NK-92 treated with Interleukin-12 subunit alpha and Interleukin-12 subunit beta, amount 100 ng/mL, for 24 hours (cell line): Measurements from ENCODE around the gene CASP2.

ENCODE experiments used
- DNase-seq: peaks from one replicate; lab custom pipeline; 2025; lab: John Stamatoyannopoulos, UW

Gene CASP2

DNA sequence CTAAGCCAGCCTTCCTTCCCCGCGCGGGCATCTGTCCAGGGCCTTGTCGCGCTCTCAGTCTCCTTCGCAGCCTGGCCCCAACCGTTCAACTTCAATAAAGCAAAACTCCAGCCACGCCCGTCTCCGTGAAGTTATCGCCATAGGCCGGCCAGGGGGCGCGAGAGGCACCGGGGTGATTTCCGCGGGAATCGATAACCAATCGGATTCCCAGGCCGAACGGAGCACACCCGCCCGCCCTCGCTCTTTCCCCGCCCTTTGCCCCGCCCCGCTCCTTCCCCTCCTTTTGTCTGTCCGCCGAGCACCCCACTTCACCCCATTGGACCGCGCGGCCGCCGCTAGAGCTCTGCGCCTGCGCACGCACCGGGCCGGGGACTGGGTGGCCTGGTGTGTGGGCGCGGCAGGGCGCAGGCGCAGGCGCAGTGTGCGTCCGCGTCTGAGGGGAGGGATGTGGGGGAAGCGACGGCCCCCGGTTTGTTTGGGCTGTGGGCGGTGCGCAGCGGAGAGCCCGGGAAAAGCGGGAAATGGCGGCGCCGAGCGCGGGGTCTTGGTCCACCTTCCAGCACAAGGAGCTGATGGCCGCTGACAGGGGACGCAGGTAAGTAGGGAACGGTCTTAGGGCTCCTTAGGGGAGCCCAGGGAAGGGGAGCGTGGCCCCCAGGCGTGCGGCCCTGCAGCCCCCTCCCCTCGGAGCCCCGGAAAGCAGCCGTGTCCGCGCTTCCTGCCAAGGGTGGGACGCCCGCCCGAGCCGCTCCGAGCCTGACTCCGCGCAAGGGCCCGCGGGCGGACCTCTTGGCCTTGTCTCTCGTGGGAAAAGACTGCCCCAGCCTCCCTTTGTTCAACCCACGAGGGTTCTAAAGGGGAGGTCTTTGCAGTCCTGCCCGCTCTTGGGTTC is at the start of gene CASP2:
TSS of gene CASP2 (plus strand) at position 417 of the 892 bp plus-strand sequence. CDS start at position 522, 105 bp downstream.
- DNase-seq: peak; percentile 96

GRCh38 chr7:143239813-143240212 is 48.3 kb upstream of the CASP2 start:
- DNase-seq: no peak

DNA sequence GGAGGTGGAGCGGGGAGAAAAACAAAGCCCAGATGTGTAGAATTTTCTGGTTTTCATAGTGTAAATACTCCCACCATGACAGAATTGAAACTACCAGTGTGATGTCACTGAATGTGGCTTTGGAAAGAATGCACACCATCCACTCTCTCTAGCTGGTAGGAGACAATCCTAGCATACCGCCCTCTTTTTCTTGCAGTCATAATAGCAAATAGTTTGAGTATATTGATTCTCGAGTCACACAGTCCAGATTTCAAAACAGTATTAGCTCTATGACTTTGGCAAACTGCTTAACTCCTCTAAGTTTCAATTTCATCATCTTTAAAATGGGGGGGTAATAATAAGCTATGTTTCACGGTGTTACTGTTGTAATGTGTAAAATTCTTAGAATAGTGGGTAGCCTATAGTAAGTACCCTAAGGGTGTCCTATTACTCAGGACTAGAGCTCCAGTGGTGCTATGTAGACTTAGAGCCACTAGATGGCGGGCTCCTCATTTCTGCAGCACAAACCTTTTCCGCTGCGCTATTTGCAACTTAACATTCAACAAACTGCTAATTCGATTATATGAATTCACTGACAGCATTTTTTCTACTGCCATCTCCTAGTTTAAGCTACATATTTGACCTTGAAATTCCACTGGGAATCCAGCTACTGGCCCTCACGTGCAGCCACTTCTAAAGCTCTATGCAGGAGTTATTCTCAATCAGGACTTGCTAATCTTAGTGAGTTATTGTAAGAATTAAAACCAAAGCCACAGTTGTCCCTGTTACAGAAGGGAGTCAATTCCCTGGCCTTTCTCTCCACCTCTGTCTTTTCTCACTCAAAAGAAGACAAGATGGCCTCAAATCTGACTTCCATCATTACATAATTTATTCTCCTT is 47.6 kb upstream of the CASP2 start:
- DNase-seq: peak; percentile 68

DNA sequence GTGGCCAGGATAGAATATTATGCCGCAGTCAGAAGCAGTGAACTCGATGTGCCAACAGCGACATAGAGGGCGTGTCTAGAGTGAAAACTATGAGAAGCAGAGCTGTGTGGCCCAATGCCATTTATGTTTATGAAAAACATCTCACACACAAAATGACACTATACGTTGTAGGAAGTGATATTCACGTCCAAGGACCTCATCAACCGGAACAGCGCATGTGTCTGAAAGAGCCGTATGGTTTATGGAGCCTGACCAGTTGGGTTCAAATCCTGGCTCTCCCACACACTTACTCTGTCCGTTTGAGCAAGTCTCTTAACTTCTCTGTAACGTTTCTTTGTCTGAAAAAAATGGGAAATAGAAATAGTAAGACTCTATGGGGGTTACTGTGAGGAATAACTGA is 45.8 kb upstream of the CASP2 start:
- no peak for DNase-seq

- no peak for DNase-seq
Observed at GRCh38 chr7:143243111-143243510, 45.0 kb upstream of the CASP2 start.

DNA sequence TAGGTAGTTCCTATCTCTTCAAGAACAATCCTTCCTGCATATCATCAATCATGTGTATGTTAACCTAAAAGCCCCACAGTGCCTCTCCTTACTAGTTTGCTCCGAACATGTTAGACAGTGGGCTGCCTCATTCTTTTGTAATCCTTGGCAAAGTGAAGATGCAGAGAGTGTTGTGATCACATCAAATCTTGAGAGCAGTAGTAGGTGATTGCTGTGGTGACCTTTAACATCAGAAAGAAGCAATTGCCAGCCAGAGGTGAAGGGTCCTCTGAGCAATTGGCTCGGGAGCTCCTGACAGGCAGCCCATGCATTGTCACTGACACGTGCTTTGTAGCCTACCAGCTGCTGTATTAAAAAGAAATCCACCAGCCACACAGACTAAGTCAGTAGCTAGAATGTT is 44.5 kb upstream of the CASP2 start:
- no peak for DNase-seq

GRCh38 chr7:143244321-143244720 is 43.8 kb upstream of the CASP2 start:
- no peak for DNase-seq

DNA sequence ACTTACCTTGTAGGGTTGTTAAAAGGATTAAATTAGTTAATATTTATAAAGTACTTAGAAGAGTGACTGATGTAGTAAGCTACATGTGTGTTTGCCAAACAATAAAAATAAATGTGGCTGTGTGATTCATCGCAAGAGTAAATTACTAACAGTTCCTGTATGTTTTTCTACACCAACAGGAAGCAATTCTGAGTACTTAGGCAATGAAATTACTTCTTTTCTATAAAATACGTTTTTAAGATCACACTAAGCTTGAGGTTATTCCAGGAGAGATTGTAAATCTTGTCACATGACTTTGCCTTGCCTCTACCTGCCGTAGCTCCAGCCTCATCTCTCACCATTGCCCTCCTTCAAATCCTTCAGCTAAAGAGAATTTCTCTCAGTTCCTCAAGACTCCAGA is 43.0 kb upstream of the CASP2 start:
- DNase-seq: no peak

DNA sequence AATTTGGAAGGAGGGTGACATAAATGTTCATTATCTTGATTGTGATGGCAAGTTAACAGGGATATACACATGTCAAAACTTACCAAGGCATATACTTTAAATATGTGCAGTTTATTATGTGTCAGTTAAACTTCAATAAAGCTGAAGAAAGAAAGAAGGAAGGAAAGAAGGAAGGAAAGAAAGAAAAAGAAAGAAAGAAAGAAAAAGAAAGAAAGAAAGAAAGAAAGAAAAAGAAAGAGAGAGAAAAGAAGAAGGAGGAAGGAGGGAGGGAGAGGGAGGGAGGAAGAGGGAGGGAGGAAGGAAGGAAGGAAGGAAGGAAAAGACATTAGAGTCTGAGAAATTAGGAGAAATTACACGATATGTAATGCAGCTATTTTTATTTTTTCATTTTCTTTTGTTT is 40.8 kb upstream of the CASP2 start:
- no peak for DNase-seq

GRCh38 chr7:143248761-143249354 is 39.3 kb upstream of the CASP2 start:
- no peak for DNase-seq

DNA sequence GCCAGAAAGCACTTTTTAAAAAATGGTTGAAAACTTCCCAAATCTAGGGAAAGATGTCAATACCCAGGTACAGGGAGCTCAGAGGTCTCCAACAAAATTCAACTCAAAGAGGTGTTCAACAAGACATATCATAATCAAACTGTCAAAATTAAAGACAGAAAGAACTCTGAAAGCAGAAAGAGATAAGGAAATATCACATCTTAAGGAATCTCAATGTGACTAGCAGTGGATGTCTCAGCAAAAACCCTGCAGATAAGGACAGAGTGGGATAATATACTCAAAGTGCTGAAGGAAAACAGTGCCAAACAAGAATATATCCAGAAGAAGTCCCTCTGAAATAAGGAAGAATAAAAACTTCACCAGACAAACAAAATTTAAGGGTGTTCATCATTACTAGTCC is 38.0 kb upstream of the CASP2 start:
- no peak for DNase-seq

DNA sequence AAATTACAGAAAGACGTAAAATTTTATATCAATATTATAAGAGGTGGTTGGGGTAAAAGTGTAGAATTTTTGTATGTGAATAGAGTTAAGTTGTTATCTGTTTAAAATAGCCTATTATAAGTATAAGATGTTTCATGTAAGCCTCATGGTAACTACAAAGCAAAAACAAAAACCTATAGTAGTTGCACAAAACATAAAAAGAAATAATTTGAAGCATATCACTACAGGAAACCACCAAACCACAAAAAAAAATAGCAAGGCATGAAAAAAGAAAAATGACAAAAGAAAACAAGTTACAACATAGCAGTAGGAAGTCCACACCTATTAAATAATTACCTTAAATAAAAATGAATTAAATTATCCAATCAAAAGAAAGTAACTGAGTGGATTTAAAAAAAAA is 37.3 kb upstream of the CASP2 start:
- DNase-seq: no peak

DNA sequence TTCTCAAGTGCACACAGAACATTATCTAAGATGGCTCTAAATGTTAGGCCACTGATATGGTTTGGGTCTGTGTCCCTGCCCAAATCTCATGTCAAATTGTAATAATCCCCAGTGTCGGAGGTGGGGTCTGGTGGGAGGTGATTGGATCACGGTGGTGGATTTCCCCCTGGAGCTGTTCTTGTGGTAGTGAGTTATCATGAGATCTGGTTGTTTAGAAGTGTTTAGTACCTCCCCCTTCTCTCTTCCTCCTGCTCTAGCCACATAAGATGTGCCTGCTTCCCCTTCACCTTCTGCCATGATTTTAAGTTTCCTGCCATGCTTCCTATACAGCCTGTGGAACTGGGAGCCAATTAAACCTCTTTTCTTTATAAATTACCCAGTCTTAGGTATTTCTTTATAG is 36.1 kb upstream of the CASP2 start:
- DNase-seq: no peak

- DNase-seq: no peak
Observed at GRCh38 chr7:143255564-143255963, 32.6 kb upstream of the CASP2 start.

GRCh38 chr7:143256325-143256724 is 31.8 kb upstream of the CASP2 start:
- DNase-seq: no peak

DNA sequence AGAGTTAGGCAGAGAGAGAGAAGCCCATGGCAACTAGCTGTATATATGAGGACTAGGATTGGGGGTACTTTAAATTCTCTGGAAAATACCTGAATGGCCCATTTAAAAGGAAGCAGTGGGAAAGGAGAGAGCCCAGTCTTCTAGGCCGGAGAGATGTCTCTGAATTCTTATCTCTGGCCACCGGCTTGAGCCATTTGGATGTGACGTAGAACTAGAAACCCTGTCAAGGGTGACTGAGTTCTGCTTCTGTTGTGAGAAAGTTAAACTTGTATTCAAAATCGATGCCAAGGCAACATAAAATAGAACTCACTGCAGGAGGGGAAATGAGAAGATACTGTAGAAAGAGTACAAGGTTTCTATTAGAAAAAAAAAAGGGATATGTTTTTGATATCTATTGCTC is 31.2 kb upstream of the CASP2 start:
- no peak for DNase-seq

DNA sequence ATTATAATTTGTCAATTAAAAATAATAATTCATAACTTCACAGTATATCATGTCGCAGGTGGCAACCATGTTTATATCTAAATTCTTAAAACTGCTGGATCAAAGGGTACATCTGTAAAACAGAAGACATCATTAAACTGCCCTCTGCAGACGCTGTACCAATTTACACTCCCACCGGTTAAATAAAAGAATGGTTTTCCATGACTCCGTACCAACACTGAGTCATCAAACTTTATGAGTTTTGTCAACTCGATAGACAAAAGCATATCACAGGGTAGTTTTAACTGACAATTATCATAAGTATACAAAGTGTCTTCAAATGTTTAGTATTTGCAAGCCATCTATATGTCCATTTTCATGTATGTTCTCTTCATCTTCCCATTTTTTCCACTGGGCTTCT is 30.6 kb upstream of the CASP2 start:
- no peak for DNase-seq

GRCh38 chr7:143258831-143259230 is 29.3 kb upstream of the CASP2 start:
- peak; percentile 18 for DNase-seq

DNA sequence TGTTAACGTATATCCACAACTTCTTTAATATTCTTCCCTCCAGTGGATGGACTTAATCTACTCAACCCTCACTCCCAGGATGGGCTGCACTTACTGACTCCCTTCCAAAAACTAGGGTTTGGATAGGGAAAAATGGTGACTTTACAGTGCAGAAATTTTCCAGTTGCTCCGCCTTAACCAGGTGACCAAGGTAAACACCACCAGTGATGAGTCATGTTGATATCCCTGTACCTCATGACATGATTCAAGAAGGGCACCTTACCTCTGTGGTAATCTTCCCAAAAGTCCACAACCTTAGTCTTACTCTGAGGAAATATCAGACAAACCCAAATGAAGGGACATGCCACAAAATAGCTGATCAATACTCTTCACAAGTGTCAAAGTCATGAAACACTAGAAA is 28.4 kb upstream of the CASP2 start:
- no peak for DNase-seq

GRCh38 chr7:143261901-143262300 is 26.2 kb upstream of the CASP2 start:
- DNase-seq: no peak

DNA sequence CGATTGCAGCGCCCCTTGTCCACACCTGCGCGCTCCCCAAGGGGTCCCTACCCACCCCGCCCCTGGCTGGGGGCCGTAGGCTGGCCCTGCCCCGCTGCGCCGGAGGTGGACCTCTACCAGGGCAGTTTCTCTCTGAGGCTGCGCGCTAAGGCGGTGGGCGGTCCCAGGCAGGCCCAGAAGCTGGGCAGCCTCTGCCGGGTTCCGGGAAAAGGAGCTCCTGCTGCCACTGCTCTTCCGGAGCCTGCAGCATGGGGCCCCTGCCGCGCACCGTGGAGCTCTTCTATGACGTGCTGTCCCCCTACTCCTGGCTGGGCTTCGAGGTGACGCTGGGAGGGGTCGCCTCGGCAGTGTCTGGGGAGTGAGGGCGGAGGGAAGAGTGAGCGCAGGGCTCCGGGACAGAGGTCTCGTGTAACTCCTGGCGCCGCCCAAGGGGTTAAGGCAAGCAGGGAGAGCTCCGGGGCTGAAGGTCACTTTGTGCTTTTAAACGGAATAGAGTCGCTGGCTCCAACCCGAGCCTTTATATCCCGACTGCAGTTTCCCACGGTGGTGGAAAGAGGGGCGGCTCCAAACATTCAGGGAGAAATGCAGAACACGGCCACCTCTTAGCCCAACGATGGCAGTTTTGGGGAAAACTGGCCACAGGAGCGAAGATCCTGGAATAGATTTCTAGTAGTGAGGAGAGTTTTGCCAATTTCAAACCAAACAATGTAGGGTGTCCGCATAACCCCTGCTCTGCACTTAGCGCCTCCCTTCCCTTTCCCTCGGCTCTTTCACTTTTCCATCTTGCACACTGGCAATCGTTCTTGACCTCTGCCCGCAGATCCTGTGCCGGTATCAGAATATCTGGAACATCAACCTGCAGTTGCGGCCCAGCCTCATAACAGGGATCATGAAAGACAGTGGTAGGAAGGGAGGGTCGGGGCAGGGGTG is 24.6 kb upstream of the CASP2 start, which contains the start of gene GSTK1:
TSS of gene GSTK1 (plus strand) at position 176 of the 930 bp plus-strand sequence. CDS start at position 249, 73 bp downstream.
- peak; percentile 84 for DNase-seq
